Measurements from ENCODE around the gene CCT2.

Gene CCT2

DNA sequence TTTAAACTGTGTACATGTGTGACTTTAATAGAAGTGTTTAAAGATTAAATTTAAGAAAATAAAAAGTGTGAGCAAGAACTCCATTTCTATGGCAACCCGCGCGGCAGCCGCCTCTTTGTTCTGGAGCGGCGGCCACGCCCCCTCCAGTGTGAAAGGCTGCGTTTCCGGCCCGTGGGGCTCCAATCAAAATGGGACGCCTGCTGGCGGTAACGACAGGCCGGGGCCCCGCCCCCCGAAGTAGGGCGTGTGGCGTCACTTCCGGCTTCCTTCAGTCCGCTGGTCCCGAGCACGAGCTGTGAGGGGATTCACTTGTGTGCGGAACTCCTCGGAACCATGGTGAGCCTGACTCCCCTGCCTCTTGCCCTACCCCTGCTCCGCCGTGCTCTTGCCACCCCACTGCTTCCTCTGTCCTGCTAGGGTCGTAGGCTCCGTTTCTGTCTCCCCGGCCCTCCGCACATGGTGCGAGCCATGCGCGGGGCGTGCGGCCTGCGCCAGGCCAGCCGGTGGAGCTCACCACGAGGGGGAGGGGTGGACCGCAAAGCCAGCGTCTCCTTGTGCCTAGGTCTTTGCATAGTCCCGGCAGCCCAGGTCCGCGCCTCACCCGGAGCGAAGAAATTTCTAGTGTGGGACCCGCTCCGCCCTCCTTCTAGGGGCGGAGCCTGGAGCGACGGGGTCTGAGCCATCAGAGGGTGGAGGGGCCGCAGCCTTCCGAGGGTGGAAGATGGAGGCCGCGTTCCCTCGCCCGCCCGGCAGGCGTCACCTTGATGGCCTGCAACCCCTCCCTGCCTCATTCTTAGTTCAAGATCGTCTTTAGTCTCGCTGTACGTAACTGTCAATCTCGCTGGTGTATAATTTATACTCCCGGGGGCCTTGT, at the start of gene CCT2:
Gene CCT2 (plus strand): TSS at position 271 of the 874 bp plus-strand sequence. CDS start 63 bp downstream, at position 334.
- peak; percentile 88 to 94 (median 91) for DNase-seq

DNA sequence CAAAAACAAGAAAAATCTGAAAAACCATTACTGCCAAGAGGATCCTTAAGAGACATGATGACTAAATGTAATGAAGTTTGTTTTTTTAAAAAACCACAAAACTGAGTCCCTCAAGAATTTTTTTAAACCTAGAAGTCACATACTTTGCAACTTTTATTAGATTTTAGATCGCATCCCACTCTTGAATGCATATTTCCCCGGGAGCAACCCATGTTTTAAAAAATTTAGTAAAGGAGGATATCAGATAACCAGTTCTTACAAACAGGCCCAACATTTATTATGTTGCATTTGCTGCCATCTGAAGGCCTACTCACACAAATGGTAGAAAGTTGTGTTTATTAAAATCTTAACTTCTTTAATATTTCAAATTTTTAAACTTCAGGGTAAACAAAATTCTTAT, 44.3 kb upstream of the CCT2 start:
- DNase-seq, result no peak

- no peak for DNase-seq
Observed at GRCh38 chr12:69544087-69544486, 41.2 kb upstream of the CCT2 start.

- DNase-seq, result no peak
Observed at GRCh38 chr12:69545081-69545480, 40.2 kb upstream of the CCT2 start.

DNA sequence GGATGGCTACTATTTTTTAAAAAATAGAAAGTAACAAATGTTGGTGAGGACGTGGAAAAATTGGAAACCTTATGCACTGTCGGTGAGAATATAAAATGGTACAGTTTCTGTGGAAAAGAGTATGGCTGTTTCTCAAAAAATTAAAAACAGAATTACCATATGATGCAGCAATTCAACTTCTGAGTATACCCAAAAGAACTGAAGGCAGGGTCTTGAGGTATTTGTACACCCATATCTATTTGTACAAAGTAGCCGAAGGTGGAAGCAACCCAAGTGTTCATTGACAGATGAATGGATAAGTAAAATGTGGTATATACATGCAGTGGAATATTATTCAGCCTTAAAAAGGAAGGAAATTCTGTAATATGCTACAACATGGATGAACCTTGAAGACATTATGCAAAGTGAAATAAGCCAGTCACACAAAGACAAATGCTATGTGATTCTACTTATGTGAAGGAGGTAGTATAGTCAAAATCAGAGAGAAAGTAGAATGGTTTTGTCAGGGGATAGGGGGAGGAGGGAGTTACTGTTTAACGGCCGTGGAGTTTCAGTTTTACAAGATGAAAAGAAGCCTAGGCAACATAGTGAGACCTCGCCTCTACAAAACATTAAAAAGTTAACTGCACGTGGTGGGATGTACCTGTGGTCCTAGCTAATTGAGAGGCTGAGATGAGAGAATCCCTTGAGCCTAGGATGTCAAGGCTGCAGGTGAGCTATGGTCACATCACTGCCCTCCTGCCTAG, 38.4 kb upstream of the CCT2 start:
- DNase-seq, result no peak

DNA sequence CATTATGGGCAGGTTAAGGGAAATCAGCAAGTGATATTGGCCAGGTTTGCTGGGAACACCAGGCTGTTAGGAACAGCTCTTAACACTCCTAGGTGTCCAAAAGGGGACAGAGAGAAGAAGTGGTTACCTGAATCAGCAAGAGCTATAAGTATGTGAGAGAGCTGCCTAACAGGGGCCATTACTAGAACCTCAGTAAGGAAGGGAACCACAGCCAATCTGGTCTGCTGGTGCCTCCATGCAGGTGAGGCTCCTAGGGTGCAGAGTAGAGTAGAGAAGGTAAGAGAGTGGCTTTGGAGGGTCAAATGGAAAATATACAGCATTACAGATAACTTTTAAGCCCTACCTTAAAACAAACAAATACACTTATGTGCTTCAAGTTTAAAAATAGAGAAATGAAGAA, 36.6 kb upstream of the CCT2 start:
- DNase-seq, result no peak

DNA sequence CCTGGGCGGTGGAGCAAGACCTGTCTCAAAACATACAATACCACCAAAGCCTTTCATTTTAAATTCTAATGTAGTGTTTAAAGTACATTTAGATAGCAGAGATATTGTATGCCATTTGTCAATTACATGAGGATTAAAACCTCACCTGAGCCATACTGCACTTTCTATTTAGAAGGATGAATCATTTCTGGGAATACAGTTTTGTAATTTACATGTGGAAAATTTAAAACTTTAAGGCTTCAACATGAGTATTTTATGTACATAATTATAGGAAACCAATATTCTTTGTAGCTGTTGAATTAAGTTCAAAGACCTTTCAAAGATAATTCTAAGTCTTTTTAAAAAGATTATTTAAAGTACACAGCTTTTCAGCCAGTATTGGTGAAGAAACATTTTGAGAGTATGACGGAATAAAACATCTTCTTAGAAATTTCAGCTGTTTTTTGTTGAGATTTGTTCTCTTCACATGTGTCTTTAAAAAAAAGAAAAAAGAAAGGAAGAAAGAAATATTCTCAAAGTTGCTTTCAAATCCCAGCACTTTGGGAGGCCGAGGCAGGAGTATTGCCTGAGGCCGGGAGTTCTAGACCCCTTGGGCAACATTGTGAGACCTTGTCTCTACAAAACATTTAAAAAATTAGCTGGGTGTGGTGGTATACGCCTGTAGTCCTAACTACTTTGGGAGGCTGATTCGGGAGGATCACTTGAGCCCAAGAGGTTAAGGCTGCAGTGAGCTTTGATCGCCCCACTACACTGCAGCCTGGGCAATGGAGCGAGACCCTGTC, 34.5 kb upstream of the CCT2 start:
- no peak for DNase-seq

- DNase-seq, result no peak
Observed at GRCh38 chr12:69553628-69554248, 31.5 kb upstream of the CCT2 start.

- no peak for DNase-seq
Observed at GRCh38 chr12:69555461-69555860, 29.8 kb upstream of the CCT2 start.

GRCh38 chr12:69556383-69556782, 28.9 kb upstream of the CCT2 start:
- no peak for DNase-seq

GRCh38 chr12:69563166-69563762, 22.0 kb upstream of the CCT2 start:
- DNase-seq, result no peak

DNA sequence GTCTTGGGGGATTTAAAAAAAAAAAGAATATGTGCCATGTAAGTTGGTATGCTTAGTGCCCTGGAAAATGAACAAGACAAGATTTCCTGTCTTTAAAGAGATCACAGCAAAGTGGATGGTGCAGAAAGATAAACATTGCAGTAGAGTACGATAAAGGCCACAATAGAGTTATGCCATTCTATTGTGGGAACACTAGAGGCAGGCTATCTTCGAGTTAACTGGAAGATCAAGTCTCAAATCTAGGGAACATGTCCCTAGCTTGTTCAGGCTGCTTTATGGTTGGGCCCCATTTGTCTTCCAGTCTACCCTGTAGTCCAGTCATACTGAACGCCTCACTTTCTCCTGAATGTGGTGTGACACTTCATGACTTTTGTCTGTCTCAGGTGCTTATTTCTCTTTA, 18.7 kb upstream of the CCT2 start:
- DNase-seq, result no peak

DNA sequence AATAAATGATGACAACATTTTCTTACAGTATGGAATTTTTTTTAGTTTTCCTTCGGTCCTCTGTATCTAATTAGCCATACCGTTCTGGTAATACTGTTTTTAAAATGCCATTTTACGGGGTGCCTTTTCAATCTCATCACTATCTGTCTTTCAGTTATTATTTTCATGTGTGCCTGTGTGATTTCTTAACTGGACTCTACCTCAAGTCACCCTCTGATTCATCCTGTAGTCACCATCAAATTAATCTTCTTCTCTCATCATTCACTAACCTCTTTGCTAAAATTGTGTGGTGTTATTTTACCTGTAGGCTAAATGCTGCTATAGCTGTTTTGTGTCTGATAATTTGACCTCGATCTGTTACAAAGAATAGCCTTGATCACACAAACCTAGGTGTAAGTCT, 16.0 kb upstream of the CCT2 start:
- DNase-seq, result no peak

GRCh38 chr12:69570000-69570516, 15.2 kb upstream of the CCT2 start:
- DNase-seq, result no peak

GRCh38 chr12:69570545-69571399, 14.5 kb upstream of the CCT2 start:
- DNase-seq, result peak in 2 of 4 experiments; percentile 6 to 13

DNA sequence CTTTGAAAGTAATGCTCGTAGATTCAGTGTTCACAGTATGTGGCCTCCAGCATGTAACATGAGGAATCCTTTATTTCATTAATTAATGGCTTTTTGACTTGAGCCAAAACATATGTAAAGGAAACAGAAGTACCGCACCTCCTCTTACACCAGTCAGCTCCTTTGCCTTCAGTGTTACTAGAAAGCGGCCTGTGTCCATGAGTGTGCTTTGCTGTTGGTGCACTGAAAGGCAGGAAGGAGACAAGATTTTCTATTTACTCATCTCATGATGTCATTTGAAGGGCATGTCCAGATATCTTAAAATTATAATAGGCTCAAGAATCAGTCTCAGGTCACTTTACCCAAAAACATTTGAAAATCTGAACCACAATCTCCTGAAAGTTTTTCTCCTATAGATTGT, 9.9 kb upstream of the CCT2 start:
- DNase-seq, result no peak

DNA sequence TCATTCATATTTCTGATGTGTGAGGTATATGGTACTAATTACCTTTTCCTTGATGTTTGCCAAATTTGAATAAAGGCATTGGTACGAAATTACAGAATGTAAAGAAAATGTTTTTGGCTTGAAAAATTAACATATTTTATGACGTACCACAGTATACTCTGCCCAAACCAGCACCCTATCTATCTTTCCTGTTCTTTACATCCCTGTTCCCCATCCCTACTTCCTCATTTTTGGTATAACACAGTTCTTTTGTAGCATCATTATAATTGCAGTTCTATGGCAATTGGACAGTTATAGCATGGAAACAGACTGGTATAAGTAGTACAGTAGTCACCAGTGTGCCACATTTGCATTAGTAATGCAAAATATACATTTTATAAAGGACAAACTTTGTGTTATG, 7.0 kb upstream of the CCT2 start:
- no peak for DNase-seq

GRCh38 chr12:69579029-69579428, 6.2 kb upstream of the CCT2 start:
- no peak for DNase-seq

DNA sequence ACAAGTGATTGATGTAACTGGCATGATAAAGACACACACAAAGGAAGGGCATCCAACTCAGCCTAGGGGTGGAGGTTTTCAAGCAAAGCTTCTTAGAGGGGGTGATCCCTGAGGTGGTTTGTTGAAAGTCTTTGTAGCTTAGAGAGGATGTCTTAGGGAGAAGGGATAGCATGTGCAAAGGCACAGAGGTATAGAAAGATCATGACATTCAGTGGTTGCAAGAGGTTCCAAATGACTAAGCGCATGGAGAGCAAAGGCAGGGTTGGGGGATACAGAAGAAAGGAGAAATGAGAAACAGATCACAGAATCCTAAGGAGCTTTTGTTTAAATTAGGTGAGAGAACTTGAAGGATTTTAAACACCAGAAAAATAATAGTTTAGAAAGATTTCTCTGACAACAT, 5.2 kb upstream of the CCT2 start:
- DNase-seq, result no peak

DNA sequence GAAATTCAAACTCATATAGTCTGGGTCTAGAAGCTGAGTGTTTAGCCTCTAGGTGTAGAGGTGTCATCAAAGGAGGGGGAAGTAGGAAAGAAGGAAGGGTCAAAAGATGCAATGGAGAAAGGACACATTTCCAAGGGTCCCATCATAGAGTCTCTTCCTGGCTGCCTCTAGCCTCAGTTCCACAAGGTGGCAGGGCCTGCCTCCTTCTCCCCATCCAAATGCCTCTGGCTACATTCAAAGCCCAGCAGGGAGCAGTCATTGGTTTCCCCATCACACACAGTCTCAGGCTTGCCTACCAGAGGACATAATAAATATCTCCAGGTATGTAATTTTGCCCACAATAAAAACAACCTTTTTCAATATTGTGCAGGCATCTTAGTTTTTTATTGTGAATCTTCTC, 2.1 kb upstream of the CCT2 start:
- DNase-seq, result no peak

DNA sequence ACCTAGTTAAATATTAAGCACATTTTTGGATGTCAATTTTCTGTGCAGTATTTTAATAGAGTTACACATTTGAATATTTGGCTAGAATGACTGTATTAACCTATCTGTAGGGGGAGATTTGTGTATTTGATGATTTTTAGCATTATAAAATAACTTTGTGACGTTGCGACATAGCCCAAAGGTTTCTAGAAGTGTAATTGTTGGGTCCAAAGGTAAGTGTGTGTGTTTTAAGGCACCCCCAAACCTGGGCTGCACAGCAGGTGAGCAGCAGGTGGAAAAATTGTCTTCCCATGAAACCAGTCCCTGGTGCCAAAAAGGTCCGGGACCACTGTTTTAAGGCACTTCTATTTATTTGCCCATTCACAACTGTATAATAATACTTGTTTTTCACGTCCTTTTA, 3.3 kb downstream of the CCT2 start:
- DNase-seq, result no peak

Measured in activated CD4-positive, CD25-positive, alpha-beta regulatory T cell (primary cell).